Astrocyte of the cerebellum (primary cell): Measurements from ENCODE around the gene PCDHA1.

Experiments
- DNase-seq: peaks from one replicate; pipeline ENCODE4 v3.0.0-alpha.2; 2011; ENCODE audit warnings: low read depth
- H3K4me3 ChIP-seq: 2 replicates; pipeline ENCODE4 v1.5.1; 2011; ENCODE audit warnings: mild to moderate bottlenecking, low read depth, low read length, moderate library complexity
- CTCF ChIP-seq: IDR thresholded peaks from 2 replicates; pipeline ENCODE4 v1.5.1; 2012; ENCODE audit warnings: low read length, low read depth, moderate library complexity, mild to moderate bottlenecking; ENCODE audit errors: missing control alignments
- in situ Hi-C: cut with HindIII; loops from 2 replicates; pipeline ENCODE4 v1.10.0; 2017; ENCODE audit warnings: low sequenced_read_pairs

Gene PCDHA1

GRCh38 chr5:140882591-140882899 is 96.6 kb downstream of the PCDHA1 start:
- no peak for DNase-seq
- TF ChIP-seq CTCF, result no peak
- no peak overlapping the region for H3K4me3 ChIP-seq
- in situ Hi-C loops, result no loop called here

- in situ Hi-C loops, result no loop called here
- no peak overlapping the region for H3K4me3 ChIP-seq
- no peak for TF ChIP-seq CTCF
- DNase-seq, result no peak
Measured at GRCh38 chr5:140883373-140883772, 97.4 kb downstream of the PCDHA1 start.

GRCh38 chr5:140883927-140884697 is 98.2 kb downstream of the PCDHA1 start:
- in situ Hi-C loops, result no loop called here
- TF ChIP-seq CTCF, result no peak
- no peak overlapping the region for H3K4me3 ChIP-seq
- no peak for DNase-seq

GRCh38 chr5:140916325-140916724 is 130.4 kb downstream of the PCDHA1 start:
- TF ChIP-seq CTCF, result no peak
- in situ Hi-C loops, result no loop called here
- no peak for DNase-seq
- no peak overlapping the region for H3K4me3 ChIP-seq

- H3K4me3 ChIP-seq, result no peak overlapping the region
- in situ Hi-C loops, result no loop called here
- TF ChIP-seq CTCF, result no peak
- DNase-seq, result no peak
Measured at GRCh38 chr5:140923601-140924000, 137.7 kb downstream of the PCDHA1 start.

GRCh38 chr5:140925806-140926442 is 140.0 kb downstream of the PCDHA1 start, which contains the start of gene PCDHAC1:
Gene PCDHAC1 (plus strand): TSS chr5:140926299. CDS start chr5:140926893, 594 bp downstream.
- H3K4me3 ChIP-seq, result peak within 1 kb of the TSS; percentile 29
- no peak for TF ChIP-seq CTCF
- DNase-seq, result no peak
- in situ Hi-C loops, result no loop called here
